ENCODE results near the gene HSPB9.

- no peak for TF ChIP-seq POLR2A (IDR thresholded peaks at IDR 0.05; ENCODE audit: low read depth, low read length)
- no peak for TF ChIP-seq TAF1 (IDR thresholded peaks at IDR 0.05; ENCODE audit: borderline replicate concordance, low read depth, low read length)
These were observed 24.5 kb downstream of the HSPB9 start for GRCh38 chr17:42146911-42147607.

Data from GM12892 (cell line).